Measurements from ENCODE around the gene TMEM184B. TPM values are rescaled to one million over a fixed set of nuclear protein-coding genes. Genes with fewer than 3 reads are reported as not detected.

TMEM184B gene
- total and polyA plus RNA-seq, 10 of the 15 experiments (the other 5 are each of a cell fraction or from before 2014, with no cell fraction given) = 0.56 to 22.4 (median 7.9) TPM

DNA sequence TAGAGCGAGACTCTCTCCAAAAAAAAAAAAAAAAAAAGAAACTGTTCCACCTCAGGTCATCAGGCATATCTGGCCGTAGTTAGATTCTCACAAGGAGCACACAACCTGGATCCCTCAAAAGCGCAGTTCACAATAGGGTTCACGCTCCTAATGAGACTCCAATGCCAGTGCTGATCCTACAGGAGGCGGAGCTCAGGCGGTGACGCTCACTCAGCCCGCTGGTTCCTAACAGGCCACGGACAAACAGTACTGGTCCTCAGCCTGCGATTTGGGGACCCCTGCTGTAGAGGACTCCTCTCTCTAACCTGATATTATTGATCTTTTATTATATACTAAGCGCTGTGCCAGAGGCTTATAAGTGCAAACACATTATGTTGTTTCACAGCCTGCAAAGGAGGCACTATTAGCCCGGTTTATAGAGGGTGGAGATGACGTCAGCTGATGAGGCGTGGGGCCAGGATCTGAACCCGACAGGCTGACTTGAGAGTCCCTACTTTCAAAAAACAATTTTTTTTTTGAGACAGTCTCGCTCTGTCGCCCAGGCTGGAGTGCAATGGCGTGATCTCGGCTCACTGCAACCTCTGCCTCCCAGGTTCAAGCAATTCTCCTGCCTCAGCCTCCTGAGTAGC lies 75.9 kb downstream of the TMEM184B start (continued):
- no peak for TF ChIP-seq ZNF217 (IDR thresholded peaks at IDR 0.05)
- no peak for TF ChIP-seq RUNX3 (IDR thresholded peaks at IDR 0.05; ENCODE audit: low read length)
- TF ChIP-seq SRF (IDR thresholded peaks at IDR 0.05; ENCODE audit: low read depth in 2 of 2, low read length in 2 of 2) = no peak

GRCh38 chr22:38193580-38193979 lies 79.2 kb downstream of the TMEM184B start:
- FAIRE-seq (no peak), ATAC-seq (no peak), DNase-seq (ENCODE audit: low read depth, low spot score) (no peak)
- no peak overlapping the region for H2AFZ ChIP-seq (ENCODE audit: control insufficient read depth, low read depth, low read length)
- peaks cover 9% of the 10 kb centered on the region for H3K4me1 ChIP-seq (ENCODE audit: control insufficient read depth, insufficient read depth, low read length)
- no peaks in the 10 kb centered on the region for H4K20me1 ChIP-seq (ENCODE audit: control insufficient read depth, insufficient read depth)
- no peaks in the 10 kb centered on the region for H3K9me3 ChIP-seq (replicated peaks; ENCODE audit: control insufficient read depth, insufficient read depth, low read length)
- intact Hi-C loops (cut with micrococcal nuclease; ENCODE audit: unreplicated experiment) = no loop called here
- no peak overlapping the region for H3K4me2 ChIP-seq (ENCODE audit: control insufficient read depth, insufficient read depth)
- ChIA-PET CTCF (no interaction called here), RAD21 (ENCODE audit: unreplicated experiment) (no interaction called here), POLR2A (interaction anchor here (1.2 to 2.9 kb wide), 2 partner anchors 12 to 22 kb away, joined by 3 to 13 read pairs; partner anchors contain the start of gene PLA2G6), SMC1A (ENCODE audit: uncharacterized antibody, unreplicated experiment) (interaction anchor here (0.7 to 1.4 kb wide), 2 partner anchors 15 to 780 kb away, joined by 3 read pairs; no protein-coding TSS in a partner anchor)
- H3K27ac ChIP-seq (ENCODE audit: control insufficient read depth, insufficient read depth) = no peak overlapping the region
- 32% methylated on average over 6 of the region's 6 CpGs for WGBS (ENCODE audit: insufficient coverage, insufficient replicate concordance, low lambda C conversion rate, missing lambda C conversion rate)
- H3K4me3 ChIP-seq = no peak overlapping the region
- no TSS peak for BruUV-seq (replicated peaks)
- in situ Hi-C loops (cut with MboI) = no loop called here
- no peak for TF ChIP-seq ESRRA (IDR thresholded peaks at IDR 0.05; ENCODE audit: low read length)
- no peak for TF ChIP-seq EZH2 (IDR thresholded peaks at IDR 0.05; ENCODE audit: borderline replicate concordance, control insufficient read depth, low read depth, low read length)
- TF ChIP-seq CHD2 (IDR thresholded peaks at IDR 0.05; ENCODE audit: borderline replicate concordance, low read depth, low read length) = no peak
- TF ChIP-seq RAD51 (IDR thresholded peaks at IDR 0.05) = no peak
- TF ChIP-seq E2F4 (IDR thresholded peaks at IDR 0.05; ENCODE audit: low read depth, low read length) = no peak
- no peak for TF ChIP-seq POLR2A (IDR thresholded peaks at IDR 0.05; ENCODE audit: low read depth, low read length)
- TF ChIP-seq ZZZ3 (IDR thresholded peaks at IDR 0.05; ENCODE audit: control insufficient read depth, insufficient read length, low read depth) = no peak
- H3K9ac ChIP-seq (ENCODE audit: control insufficient read depth, insufficient read depth, low read length) = no peak overlapping the region
- no peaks in the 10 kb centered on the region for H3K79me2 ChIP-seq (ENCODE audit: control insufficient read depth, insufficient read depth, low read length)
- H3K27me3 ChIP-seq (replicated peaks in 1 of 2; ENCODE audit: control insufficient read depth in 2 of 2, insufficient read depth in 2 of 2, low read length in 1 of 2) = no peaks in the 10 kb centered on the region
- no peaks in the 10 kb centered on the region for H3K36me3 ChIP-seq (ENCODE audit: control insufficient read depth in 2 of 2, insufficient read depth in 2 of 2, low read length in 1 of 2)

Measured in GM12878 (cell line).